Colon (tissue), 2 donors: ENCODE results near the gene CPXM2.

Experiments
- FAIRE-seq: peaks from 2 replicates; lab custom pipeline; 2012; peaks lifted over from hg19 to GRCh38; lab: Jason Lieb, UNC
- donor health status: control.
- donor health status: control.

The CPXM2 gene

GRCh38 chr10:123847686-123848432 is 43.7 kb downstream of the CPXM2 start:
- peak; percentile 92 for FAIRE-seq

DNA sequence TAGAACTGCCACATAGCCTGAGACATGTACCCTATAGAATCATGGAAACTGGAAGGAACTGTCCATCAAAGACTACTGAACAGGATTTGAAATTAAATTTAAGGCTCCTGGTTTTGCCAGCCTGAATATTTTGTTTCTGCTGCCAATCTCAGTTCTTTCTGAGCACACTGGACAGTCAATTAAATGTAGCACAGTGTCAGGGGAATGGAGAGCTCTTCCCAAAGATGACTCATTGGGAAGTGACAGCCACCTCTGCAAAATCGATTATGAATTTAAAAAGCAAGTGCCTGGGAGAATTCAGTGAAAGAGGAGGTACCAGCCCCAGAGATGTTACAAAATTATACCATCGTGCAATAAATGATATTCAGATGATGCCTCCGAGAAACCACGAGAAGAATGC is 47.8 kb downstream of the CPXM2 start:
- FAIRE-seq: no peak

DNA sequence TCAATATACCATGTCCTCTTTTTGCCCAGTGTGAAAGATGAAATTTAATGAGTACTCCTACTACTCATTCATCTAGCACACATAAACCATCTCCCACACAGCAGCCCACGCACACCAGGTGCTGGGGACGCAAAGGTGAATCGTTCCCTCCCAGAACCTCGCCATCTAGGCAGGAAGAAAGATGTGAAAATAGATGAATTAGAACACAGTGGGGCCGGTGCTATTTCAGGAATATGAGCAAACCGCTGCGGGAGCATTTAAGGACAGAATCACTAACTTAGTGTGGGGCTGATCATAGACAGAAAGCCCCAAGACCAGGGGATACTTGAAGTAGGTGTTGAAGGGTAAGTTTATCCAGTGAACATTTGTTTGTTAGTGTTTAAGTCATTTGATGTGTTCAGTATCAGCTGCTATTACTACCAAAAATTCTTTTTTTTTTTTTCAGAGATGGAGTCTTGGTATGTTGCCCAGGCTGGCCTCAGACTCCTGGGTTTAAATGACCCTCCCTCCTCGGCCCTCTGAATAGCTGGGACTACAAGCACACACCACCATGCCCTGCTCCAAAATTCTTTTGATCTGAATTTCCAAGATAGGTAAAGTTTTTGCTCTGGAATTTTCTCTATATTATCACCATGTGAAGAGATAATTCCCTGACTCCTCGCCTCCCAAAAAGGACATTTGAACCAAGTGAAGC is 48.8 kb downstream of the CPXM2 start:
- no peak for FAIRE-seq

DNA sequence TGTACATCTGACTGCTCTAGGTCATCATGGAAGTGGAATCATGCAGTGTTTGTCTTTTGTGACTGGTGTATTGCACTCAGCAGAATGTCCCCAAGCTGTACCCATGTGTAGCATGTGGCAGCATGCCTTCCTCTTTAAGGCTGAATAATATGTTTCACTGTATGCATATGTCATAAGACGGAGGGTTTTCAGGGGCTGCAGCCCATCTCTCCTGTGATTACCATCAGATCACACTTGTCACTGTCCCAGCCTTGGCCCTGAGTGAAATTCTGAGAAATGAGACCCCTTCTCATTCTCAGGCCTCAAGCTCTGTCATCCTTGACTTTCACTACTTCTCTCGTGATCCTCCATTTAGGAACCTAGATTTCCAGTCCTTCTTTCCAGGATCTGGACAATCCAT is 50.0 kb downstream of the CPXM2 start:
- no peak for FAIRE-seq

DNA sequence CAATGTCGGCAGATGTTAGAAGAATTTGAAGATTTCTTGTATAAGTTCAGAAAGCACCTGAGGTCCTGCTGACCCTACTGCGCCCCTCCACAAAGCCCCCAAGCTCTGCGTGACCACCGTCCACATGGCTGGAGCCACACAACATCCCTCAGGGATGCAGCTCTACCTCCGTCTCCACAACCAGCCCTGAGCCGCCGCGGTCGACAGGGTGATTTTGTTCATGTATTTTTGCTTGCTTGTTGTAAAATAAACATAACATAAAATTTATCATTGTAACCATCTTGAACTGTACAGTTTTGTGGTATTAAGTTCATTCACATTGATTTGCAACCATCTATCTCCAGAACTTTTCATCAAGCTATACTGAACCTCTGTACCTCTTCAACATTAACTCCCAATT is 50.5 kb downstream of the CPXM2 start:
- no peak for FAIRE-seq

DNA sequence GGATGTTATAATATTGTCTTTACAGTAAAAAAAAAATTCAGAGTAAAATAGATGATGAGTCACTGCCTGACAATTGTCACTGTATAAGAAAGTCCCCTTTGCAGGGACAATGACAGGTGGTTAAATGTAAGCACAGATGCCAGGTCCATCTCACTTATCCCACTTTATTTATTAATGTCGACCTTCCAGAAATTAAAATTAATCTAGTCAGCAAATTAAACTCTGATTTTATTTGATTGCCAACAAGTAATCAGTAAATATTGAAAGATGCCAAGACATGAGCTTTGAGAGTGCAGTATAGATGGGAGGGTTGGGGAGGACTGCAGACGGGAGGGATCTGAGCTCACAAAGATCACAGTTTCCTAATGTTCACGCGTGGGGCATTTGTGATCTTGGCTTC is 50.9 kb downstream of the CPXM2 start:
- FAIRE-seq: no peak

GRCh38 chr10:123838596-123839310 is 52.9 kb downstream of the CPXM2 start:
- no peak for FAIRE-seq

DNA sequence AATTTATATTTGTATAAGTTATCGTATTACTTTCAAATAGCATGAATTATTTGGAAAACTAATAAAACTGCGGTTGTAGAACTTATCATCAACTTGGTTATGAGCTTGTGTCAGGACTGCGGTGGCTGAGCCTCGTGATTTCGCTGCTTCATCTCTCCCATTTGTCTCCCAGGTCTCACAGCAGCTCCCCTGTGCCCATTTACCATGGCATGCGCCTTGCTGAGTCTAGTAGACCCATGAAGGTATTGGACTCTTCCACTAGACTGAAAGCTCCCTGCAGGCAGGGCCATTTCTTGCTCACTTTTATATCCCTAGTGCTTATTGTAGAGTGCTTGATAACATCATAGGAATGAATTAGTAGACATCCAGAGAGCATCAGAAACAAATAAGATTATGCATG is 53.9 kb downstream of the CPXM2 start:
- no peak for FAIRE-seq

GRCh38 chr10:123836418-123837145 is 55.0 kb downstream of the CPXM2 start:
- no peak for FAIRE-seq

DNA sequence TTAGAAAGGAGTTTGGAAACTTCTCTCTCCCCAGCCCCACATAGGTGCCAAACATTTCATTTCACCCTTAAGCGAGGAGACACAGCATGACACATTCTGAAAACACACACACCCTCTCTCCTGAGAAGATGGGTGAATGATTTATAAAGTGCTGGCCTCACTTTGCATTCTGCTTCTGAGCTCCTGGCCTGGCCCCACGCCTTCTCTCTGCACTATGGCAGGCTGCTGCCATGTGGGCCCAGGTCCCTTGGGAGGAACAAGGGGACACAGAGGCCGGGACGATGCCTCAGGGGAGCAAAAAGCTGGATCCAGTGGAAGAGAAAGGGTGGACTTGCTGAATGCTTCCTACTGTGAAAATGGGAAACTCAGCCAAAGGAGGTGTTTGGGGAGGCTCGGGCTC is 56.0 kb downstream of the CPXM2 start:
- FAIRE-seq: no peak

- no peak for FAIRE-seq
These were observed 58.3 kb downstream of the CPXM2 start for GRCh38 chr10:123833170-123833850.

DNA sequence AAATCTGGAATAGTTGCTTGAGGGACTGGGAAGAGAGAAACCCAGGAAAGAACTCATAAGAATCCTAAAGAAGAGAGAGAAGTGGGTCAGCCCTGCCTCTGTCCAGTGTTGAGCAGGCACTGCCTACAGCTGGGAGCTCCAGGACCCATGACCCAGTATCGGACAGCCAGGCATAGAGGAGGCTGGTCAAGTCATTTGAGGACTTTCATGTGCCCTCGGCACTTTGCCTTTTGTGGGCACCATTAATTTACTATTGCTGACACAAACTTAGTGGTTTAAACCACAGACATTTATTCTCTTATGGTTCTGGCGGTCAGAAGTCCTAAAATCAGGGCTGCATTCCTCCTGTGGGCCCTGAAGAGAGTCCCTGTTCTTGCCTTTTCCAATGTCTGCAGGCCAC is 60.3 kb downstream of the CPXM2 start:
- no peak for FAIRE-seq

DNA sequence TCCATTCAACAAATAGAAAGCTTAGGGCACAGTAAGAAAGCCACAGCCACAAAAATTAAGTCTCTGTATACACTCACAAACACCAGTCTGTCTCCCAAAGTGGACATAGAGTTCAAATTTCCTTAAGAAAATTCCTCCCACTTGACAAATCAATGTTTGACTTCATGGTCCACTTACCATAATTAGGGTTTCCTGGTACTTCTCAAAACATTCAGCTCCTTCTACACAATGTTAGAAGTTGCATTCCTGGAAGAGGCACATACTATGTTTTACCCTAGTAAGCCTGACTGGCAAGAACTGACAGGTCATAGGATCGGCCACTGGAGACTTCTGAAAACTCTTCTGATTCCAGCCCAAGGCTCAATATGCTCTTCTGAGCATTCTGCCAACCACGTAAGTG is 70.5 kb downstream of the CPXM2 start:
- FAIRE-seq: no peak

- FAIRE-seq: no peak
These were observed 82.0 kb downstream of the CPXM2 start for GRCh38 chr10:123809632-123810031.

DNA sequence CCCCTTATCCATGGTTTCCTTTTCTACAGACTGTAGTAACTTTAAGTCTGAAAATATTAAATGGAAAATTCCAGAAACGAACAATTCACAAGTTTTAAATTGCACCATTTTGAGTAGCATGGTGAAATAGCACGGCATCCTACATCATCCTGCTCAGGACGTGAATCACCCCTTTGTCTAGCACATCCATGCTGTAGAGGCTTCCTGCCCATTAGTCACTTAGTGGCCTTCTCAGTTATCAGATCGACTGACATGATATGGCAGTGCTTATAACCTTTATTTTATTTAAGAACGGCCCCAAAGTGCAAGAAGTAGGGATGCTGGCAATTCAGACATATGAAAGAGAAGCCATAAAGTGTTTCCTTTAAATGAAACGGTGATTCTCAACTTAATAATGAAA is 82.7 kb downstream of the CPXM2 start:
- no peak for FAIRE-seq

GRCh38 chr10:123808286-123808685 is 83.3 kb downstream of the CPXM2 start:
- FAIRE-seq: no peak

- FAIRE-seq: no peak
These were observed 84.1 kb downstream of the CPXM2 start for GRCh38 chr10:123807444-123808035.

DNA sequence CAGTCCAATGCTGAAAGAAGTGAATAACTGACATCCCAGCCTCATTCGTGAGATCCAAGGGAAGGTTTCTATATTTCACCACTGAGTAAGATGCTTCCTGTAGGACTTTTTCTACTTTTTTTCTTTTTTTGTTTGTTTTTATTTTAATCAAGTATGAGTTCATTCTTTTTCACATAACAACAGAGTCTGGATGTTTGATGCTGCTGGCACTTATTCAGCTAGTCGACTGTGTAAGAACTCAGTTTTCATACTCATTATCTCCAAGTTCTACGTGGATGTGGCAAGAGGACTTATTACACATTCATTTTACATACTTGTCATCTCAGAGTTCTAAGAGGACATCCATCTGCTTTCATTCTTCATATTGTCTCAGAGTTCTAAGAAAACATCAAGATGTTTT is 86.9 kb downstream of the CPXM2 start:
- FAIRE-seq: no peak

DNA sequence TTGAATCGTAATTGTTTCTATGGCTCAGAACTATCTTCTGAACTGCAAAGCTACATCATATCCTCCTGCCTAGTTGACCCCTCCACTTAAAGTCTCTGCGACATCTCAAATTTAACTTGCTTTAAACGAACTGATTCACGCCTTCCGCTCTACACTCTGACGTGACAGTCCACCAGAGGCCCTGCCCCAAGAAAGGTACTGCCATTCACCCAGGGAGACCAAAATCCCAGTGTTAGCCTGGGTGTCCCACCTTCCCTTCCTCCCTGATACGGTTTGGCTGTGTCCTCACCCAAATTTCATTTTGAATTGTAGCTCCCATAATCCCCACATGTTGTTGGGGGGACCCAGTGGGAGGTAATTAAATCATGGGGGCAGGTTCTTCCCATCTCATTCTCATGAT is 90.8 kb downstream of the CPXM2 start:
- FAIRE-seq: no peak

GRCh38 chr10:123800289-123800688 is 91.3 kb downstream of the CPXM2 start:
- FAIRE-seq: no peak

DNA sequence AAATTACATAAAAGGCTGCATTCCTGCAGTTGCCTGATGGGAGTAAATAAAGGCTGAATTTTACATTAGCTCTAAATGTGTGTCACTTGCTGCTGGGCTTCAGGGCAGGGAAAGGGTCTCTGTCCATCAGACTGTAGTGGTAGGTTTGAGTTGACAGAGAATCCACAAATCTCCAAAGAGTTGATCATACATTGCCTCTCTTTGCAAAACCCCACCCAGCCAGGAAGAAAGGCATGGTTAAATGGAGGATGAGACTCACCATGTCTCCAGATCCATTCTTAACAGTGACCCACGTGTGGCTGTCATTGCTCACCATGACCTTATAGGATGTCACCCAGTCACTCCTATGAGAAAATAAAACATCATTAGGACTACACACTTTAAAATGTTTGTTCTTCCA is 92.8 kb downstream of the CPXM2 start:
- FAIRE-seq: no peak

DNA sequence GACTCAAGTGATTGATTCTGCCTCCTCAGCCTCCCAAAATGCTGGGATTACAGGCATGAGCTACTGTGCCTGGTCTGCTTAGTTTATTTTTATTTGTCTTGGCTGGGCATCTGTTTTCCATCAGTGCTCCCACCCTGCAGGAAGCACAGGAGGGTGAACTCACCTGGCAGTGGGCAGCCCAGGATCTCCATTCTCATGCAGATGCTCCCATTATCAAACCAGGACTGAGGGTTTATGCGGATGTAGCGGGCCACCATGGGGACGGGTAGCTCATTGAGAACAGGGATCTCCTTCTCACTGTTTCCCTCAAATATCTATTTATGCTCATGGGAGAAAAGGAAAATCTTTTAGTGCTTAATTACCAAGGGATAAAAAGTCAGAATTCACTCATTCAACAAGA is 93.8 kb downstream of the CPXM2 start:
- FAIRE-seq: no peak
